GM19328 (cell line): ENCODE data around the gene TRAK2.
A peak's percentile ranks its signal among the peaks of the same experiment; 100 is the strongest.
"Not testable (repeated sequence)": the region's sequence is repeated elsewhere in the genome, so short reads cannot be mapped to it uniquely, and the experiment has no call there.

ENCODE experiments used
- ATAC-seq: cut with Tn5 transposase; IDR thresholded peaks from one replicate; pipeline ENCODE4 v1.9.1; 2021; ENCODE audit warnings: mild to moderate bottlenecking, moderate library complexity; ENCODE audit not compliant: unreplicated experiment

The TRAK2 gene

DNA sequence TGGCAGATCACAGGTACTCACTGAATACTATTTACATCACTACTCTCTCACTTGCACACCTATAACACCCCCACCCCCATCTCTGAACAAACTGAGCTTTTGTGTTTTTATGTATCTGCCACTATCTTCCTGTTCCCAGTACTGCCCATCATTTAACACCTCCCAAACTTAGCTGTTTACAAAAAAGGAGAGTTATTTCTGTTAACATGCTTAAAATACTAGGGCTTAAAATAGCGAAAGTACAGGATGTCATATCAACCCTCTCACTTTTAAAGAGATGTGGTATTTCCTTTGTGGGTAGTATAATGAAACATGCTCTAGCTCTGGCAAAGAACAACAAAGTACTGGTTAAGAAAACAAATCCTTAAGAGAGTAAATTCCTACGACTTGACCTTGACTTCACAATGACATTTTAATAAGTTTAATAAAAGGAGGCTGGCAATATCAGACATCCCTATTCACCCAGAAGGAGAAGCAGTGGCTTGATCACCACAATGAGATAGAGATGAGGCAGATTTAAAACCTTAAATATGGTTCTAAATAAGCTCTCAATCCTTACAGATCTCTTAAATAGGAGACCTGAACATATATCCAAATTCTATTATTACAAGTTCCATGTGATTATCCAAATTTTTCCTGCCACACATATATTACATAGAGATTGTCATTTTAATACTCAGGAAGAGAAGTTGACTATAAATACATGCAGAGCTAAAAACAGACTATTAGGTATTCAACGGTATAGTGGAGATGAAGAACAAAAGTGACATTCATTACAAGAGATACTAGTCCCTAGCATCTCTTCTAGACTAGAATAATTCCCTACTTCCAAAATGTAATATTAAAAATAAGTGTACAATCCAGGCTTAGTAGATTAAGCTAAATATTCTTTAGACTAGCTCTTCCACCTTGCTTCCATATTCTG, 36.9 kb downstream of the TRAK2 start:
- peak; percentile 81 for ATAC-seq

DNA sequence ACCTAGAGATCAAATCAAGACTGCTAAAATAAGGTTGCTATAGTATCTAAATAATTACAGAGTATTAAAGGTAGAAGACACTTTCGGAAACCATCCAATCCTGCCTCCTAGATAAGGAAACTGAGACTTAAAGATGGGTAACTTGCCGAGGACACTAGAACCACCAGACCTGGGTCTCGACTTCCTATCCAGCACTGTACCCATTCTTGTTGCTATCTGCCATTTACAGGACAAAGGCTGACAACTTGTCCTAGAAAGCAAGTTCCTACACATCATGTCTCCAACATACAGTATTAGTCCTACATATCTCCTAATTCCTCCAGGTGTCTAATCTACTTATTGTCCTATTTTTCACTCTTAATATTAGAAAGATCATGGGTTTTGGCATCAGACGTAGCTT, 37.7 kb downstream of the TRAK2 start:
- no peak for ATAC-seq

DNA sequence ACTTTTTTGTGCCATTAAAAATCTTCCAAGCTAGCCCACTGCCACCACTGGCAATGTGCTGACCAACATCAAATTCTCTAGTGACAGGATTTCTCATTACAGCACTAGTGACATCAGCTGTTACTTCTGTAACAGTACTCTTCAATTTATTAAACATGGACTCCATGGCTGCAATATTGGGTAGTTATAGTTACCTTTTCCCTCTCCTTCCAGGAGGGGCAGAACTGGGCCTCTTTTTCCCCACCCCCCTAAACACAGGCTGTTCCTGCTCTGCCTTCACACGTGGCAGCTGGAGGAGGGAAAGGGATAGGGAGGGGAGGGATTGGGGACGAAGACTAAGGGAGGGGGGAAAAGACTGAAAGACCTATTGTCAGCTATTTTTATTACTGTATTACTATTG, 38.1 kb downstream of the TRAK2 start:
- no peak for ATAC-seq

- no peak for ATAC-seq
These were observed 39.8 kb downstream of the TRAK2 start for GRCh38 chr2:201411421-201411820.

GRCh38 chr2:201408931-201409330, 42.3 kb downstream of the TRAK2 start:
- no peak for ATAC-seq

GRCh38 chr2:201407265-201407664, 44.0 kb downstream of the TRAK2 start:
- ATAC-seq, result no peak

- no peak for ATAC-seq
These were observed 45.1 kb downstream of the TRAK2 start for GRCh38 chr2:201406077-201406662.

DNA sequence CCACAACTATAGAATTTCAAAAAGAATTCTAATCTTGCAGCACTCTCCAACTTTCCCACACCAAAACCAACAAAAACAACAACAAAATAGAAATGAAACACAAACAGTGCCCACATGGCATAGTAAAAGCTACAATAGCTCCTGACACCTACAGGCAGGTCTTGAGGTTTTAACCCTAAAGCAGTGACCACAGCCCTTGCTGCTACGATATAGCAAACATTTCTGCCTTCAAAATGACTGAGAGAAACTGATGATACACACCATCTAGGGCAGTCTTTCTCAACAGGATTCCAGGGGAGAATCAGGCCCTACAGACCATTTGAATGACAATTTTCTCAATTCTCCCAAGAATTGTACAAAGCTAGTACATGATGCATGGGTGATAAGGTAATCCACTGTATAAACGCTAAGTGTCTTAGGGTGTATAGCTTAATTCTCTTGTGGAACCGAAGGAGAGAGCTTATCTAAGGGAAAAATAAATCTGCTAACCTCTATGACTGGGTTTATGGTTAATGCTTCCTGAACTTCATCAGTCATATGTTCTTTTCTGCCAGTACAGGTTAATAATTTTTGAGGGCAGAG, 46.5 kb downstream of the TRAK2 start:
- ATAC-seq, result no peak

GRCh38 chr2:201403880-201404279, 47.4 kb downstream of the TRAK2 start:
- ATAC-seq, result no peak

GRCh38 chr2:201402651-201403562, 48.4 kb downstream of the TRAK2 start:
- no peak for ATAC-seq

GRCh38 chr2:201401815-201402214, 49.4 kb downstream of the TRAK2 start:
- ATAC-seq, result no peak

DNA sequence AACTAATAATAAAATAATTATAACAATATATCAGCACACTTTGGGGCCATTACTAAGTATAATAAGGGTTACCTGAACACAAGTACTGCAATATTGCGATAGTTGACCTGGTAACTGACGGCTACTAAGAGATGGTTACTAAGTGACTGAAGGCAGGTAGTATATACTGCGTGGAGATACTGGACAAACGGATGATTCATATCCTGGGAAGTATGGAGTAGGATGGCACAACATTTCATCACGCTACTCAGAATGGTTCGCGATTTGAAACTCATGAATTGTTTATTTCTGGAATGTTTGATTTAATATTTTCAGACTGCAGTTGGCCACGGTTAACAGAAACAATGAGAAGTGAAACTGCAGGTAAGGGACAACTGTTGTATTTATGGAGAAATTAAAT, 54.7 kb downstream of the TRAK2 start:
- no peak for ATAC-seq

DNA sequence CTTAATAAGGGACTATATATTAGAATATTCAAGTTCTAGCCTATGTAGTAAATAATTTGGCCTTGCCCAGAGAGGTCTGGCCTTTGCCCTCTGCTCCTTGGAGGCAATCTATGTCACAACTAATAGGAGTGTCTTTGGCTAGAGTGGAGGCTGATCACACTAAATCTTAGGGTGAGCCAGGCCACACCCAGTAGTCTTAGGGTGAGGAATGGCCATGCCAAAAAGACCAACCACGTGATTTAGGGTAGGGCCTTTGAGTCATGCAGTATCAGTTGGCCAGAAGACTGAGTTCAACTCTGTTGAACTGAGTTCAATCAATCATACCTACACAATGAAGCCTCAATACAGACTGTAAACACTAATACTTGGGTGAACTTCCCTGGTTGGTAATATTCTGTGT, 68.1 kb downstream of the TRAK2 start:
- no peak for ATAC-seq

DNA sequence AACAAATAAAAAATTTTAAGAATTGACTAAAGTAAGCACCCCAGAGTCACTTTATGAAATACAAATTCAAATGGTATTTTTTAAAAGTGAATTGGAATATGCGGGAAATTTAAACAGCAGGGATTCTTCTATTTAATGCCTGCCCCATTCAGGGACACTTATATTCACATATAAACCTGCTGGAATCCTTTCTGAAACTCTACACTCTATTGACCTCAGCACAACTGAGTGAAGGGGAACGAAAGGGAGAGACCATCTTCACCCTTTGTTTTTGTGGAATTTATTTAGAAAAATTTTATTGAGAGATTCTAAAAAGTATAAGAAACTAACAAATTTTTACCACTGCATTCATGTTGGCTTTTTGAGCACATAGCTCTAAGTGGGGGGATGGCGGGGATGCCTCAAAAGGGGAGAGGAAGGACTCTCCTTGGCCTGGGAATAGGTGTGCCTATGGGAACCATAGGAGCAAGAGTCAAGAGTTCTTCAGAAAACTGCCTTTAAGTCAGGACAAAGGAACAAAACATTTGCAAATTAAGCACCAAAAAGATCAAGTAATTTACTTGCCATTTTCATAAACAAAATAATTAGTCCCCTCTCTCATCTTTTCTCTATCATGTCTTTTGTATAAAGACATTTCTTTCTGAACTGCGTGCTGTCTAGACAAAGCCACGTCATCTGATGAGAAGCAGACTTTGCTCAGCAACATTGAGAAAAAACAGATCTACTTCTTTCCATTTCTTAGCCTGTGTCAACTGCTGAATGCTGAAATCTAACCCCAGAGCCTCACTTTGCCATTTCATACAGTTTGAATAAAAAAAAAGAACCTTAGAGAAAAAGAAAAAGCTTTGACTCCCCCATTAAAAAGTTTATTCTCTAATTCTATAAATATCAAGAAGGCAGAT, 72.5 kb downstream of the TRAK2 start:
- no peak for ATAC-seq

DNA sequence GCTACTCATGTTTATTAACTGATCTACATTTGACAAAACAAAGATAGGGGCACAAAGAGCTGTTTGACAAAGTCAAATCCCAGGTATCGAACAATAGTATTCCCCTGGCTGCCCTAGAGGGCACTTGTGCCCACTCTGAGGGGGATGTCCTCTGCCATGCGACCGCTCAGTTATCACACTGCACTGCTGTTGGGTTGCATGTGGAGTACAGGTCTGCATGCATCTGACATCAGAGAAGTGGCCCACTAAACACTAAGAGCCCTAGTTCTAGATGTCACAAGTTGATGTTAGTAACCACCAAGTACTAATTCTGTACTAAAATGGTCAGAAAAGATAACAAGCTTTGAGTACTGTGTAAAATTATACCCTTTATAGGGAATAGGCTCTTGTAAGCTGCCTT, 74.0 kb downstream of the TRAK2 start:
- no peak for ATAC-seq

GRCh38 chr2:201369775-201370174, 81.5 kb downstream of the TRAK2 start:
- no peak for ATAC-seq

DNA sequence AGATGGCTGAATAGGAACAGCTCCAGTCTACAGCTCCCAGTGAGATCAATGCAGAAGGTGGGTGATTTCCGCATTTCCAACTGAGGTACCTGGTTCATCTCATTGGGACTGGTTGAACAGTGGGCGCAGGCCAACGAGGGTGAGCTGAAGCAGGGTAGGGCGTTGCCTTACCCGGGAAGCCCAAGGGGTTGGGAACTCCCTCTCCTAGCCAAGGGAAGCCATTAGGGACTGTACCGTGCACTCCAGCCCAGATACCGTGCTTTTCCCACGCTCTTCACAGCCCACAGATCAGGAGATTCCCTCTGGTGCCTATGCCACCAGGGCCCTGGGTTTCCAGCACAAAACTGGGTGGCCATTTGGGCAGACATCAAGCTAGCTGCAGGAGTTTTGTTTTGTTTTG, 81.9 kb downstream of the TRAK2 start:
- ATAC-seq, result not testable (repeated sequence)

- ATAC-seq, result no peak
These were observed 85.1 kb downstream of the TRAK2 start for GRCh38 chr2:201366146-201366545.

- no peak for ATAC-seq
These were observed 87.2 kb downstream of the TRAK2 start for GRCh38 chr2:201363857-201364560.
